ENCODE data around the gene SUSD4. TPM values are rescaled to one million over a fixed set of nuclear protein-coding genes. Genes with fewer than 3 reads are reported as not detected.

SUSD4 gene
- total and polyA plus RNA-seq, 9 of the 15 experiments (the other 6 are each of a cell fraction or from before 2014, with no cell fraction given): 0.06 to 1.7 (median 0.09) TPM; not detected in 4

DNA sequence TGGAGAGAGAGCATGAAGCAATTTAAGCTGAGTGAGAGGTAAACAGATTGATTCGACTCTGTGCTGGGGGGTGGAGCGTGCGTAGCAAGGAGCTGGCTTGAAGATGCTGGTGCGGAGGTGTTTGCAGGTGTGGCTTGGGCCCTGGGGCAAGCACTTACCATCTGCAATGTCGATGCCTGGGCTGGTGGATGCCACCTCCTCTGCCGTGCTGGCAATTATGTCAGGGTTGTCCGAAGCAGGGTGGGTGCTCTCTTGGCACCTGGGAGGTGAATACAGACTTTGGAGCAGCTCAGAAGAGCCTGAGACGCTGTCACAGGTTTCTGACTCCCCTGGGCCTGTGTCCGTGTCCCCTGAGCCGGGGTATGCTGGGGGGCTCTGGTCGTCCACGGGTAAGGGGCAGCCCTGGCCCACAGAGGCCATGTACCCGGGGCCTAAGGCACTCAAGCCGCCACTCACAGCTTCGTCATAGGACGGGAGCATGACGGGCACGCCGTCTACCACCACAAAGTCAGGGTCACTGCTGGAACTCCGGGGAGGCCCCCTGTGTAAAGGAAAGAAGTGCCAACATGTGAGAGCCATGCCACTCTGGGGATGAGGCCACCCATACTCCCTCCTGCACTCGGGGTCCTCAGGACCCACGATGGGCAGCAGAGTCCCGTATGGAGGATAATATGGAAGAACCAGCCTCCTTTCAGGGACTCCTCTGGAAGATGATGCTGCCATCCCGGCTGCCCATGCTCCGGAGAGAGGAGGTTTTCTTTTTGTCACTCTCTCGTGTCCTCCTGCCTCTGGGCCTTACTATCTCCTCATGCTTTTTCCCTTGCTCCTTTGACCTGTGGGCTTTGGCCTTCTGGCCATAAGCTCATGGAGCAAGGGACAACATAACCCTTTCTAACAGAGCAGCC lies 140.6 kb downstream of the SUSD4 start:
- FAIRE-seq: no peak
- no peak overlapping the region for H3K4me2 ChIP-seq (ENCODE audit: insufficient read depth, low read length)
- no peaks in the 10 kb centered on the region for H3K9me3 ChIP-seq (replicated peaks; ENCODE audit: control insufficient read depth, insufficient read depth, low read depth, low read length)
- POLR2A ChIA-PET: no interaction called here
- H3K79me2 ChIP-seq (ENCODE audit: control insufficient read depth, insufficient read depth, low read length): no peaks in the 10 kb centered on the region
- CTCF ChIA-PET (ENCODE audit: low intra/inter-chr PET ratio): no interaction called here
- DNase-seq (ENCODE audit: extremely low read depth in 1 of 4, low spot score in 3 of 4): no peak
- ATAC-seq: no peak
- no peaks in the 10 kb centered on the region for H4K20me1 ChIP-seq (replicated peaks; ENCODE audit: control insufficient read depth, insufficient read depth, low read length)
- WGBS (ENCODE audit: insufficient coverage, low coverage, missing lambda C conversion rate): 56% methylated on average over 26 of the region's 26 CpGs
- intact Hi-C loops (cut with micrococcal nuclease): no loop called here
- H3K9me1 ChIP-seq (ENCODE audit: control insufficient read depth, insufficient read depth, low read length): no peaks in the 10 kb centered on the region
- H3K27ac ChIP-seq (ENCODE audit: extremely low read depth, low read depth, low read length): no peak overlapping the region
- no peaks in the 10 kb centered on the region for H3K36me3 ChIP-seq (ENCODE audit: control insufficient read depth, insufficient read depth, low read length)
- BruUV-seq (replicated peaks): no TSS peak
- in situ Hi-C loops (cut with MboI): no loop called here
- no peak overlapping the region for H2AFZ ChIP-seq (ENCODE audit: low read depth, low read length)
- 0 out of 5 replicates have a peak, but pooled peaks cover 0 to 3% of the 10 kb centered on the region in 2 experiments for H3K4me1 ChIP-seq (replicated peaks in 1 of 2; ENCODE audit: control insufficient read depth in 2 of 2, insufficient read depth in 2 of 2, low read length in 2 of 2)
- no peaks in the 10 kb centered on the region; a peak in 1 of 5 replicates for H3K27me3 ChIP-seq (ENCODE audit: control insufficient read depth in 2 of 2, insufficient read depth in 2 of 2, low read length in 2 of 2)
- H3K9ac ChIP-seq (ENCODE audit: insufficient read depth in 1 of 2, low read depth in 2 of 2, low read length in 2 of 2): no peak overlapping the region
- TF ChIP-seq ERF (CRISPR knock-in tag; IDR thresholded peaks at IDR 0.05): no peak
- no peak for TF ChIP-seq TEAD4 (IDR thresholded peaks at IDR 0.05; ENCODE audit: low read length)
- TF ChIP-seq TEAD4 (CRISPR knock-in tag; IDR thresholded peaks at IDR 0.05; ENCODE audit: borderline replicate concordance): 0 out of 2 replicates have a peak, but pooled peaks have one; percentile 32
- no peak for TF ChIP-seq CTBP1 (IDR thresholded peaks at IDR 0.05; ENCODE audit: borderline replicate concordance)
- no peak overlapping the region for H3K4me3 ChIP-seq

DNA sequence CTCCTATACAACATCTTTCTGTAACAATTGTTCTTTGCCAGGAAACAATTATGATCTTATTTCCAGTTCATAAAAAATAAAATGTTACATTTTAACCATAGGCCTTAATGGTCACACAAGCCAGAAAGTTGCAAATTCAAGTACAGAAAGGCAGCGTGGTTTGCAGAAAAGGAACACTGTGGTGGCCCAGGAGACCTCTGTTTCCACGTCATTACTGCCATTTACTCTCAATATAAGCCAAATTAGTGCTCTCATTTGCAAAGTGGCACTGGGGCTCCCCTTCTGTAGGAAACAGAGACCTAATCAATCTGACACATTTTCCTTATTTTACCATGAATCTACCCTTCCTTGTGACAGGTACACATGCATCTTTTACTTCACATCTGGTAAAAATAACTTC lies 141.6 kb downstream of the SUSD4 start:
- H4K20me1 ChIP-seq (replicated peaks; ENCODE audit: control insufficient read depth, insufficient read depth, low read length): no peaks in the 10 kb centered on the region

More for the DNA sequence above, 141.6 kb downstream of the SUSD4 start:
- Histone ChIP-seq H3K9me1 (ENCODE audit: control insufficient read depth, insufficient read depth, low read length) (no peaks in the 10 kb centered on the region), H3K36me3 (ENCODE audit: control insufficient read depth, insufficient read depth, low read length) (no peaks in the 10 kb centered on the region), H3K4me3 (no peak overlapping the region), H3K4me2 (ENCODE audit: insufficient read depth, low read length) (no peak overlapping the region), H3K9me3 (replicated peaks; ENCODE audit: control insufficient read depth, insufficient read depth, low read depth, low read length) (no peaks in the 10 kb centered on the region), H3K27me3 (ENCODE audit: control insufficient read depth in 2 of 2, insufficient read depth in 2 of 2, low read length in 2 of 2) (no peaks in the 10 kb centered on the region; a peak in 1 of 5 replicates), H2AFZ (ENCODE audit: low read depth, low read length) (no peak overlapping the region), H3K9ac (ENCODE audit: insufficient read depth in 1 of 2, low read depth in 2 of 2, low read length in 2 of 2) (no peak overlapping the region), H3K27ac (ENCODE audit: extremely low read depth, low read depth, low read length) (no peak overlapping the region), H3K79me2 (ENCODE audit: control insufficient read depth, insufficient read depth, low read length) (no peaks in the 10 kb centered on the region), H3K4me1 (replicated peaks in 1 of 2; ENCODE audit: control insufficient read depth in 2 of 2, insufficient read depth in 2 of 2, low read length in 2 of 2) (0 out of 5 replicates have a peak, but pooled peaks cover 0 to 3% of the 10 kb centered on the region in 2 experiments)
- ChIA-PET POLR2A (no interaction called here), CTCF (ENCODE audit: low intra/inter-chr PET ratio) (no interaction called here)
- intact Hi-C loops (cut with micrococcal nuclease): no loop called here
- no peak for FAIRE-seq
- no TSS peak for BruUV-seq (replicated peaks)
- no peak for ATAC-seq
- no peak for DNase-seq (ENCODE audit: extremely low read depth in 1 of 4, low spot score in 3 of 4)
- TF ChIP-seq ZNF584 (CRISPR knock-in tag; IDR thresholded peaks at IDR 0.05; ENCODE audit: low read depth) (no peak), ZBTB7A (IDR thresholded peaks at IDR 0.05; ENCODE audit: borderline replicate concordance, control insufficient read depth, low read depth, low read length) (no peak), CXXC5 (CRISPR knock-in tag; IDR thresholded peaks at IDR 0.05) (no peak), SIN3B (IDR thresholded peaks at IDR 0.05; ENCODE audit: low read depth) (no peak), ZNF24 (IDR thresholded peaks at IDR 0.05) (no peak), ZNF224 (CRISPR knock-in tag; IDR thresholded peaks at IDR 0.05) (no peak), CHD2 (IDR thresholded peaks at IDR 0.05; ENCODE audit: low read depth, low read length) (no peak), MCM7 (IDR thresholded peaks at IDR 0.05) (no peak), ELF4 (CRISPR knock-in tag; IDR thresholded peaks at IDR 0.05) (no peak), MAFG (tag; conservative IDR thresholded peaks at IDR 0.05) (no peak)
- TF ChIP-seq, protein P1, sequence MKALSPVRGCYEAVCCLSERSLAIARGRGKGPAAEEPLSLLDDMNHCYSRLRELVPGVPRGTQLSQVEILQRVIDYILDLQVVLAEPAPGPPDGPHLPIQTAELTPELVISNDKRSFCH (CRISPR knock-in tag; IDR thresholded peaks at IDR 0.05): no peak
- TF ChIP-seq, protein P1 (tag; IDR thresholded peaks at IDR 0.05): no peak
- 13% methylated on average over 2 of the region's 2 CpGs for WGBS (ENCODE audit: insufficient coverage, low coverage, missing lambda C conversion rate)
- in situ Hi-C loops (cut with MboI): no loop called here

Data from K562 (cell line).